MCF 10A (cell line): Measurements from ENCODE around the gene RNASE7. TPM values are rescaled to one million over a fixed set of nuclear protein-coding genes. Genes with fewer than 3 reads are reported as not detected.

Source experiments
- BruUV-seq: library from RNA; stranded (reverse); fragments of 400-500 nt; replicated peaks from 2 replicates; lab custom pipeline; 2021; lab: Mats Ljungman, UMichigan
- CTCF ChIA-PET: fragments of 300-600 bp; sonication (Branson Sonifier 250); formaldehyde crosslinking; extraction: SDS; loops from one replicate; lab custom pipeline; 2021; ENCODE audit warnings: antibody characterized with exemption, inconsistent platforms; lab: Yijun Ruan, JAX
- POLR2A ChIA-PET: fragments of 300-600, 350-650 bp; sonication (Branson Sonifier 250); formaldehyde crosslinking; extraction: SDS; loops from one replicate; lab custom pipeline; 2020; ENCODE audit warnings: antibody characterized with exemption, inconsistent platforms; lab: Yijun Ruan, JAX
- DNase-seq: peaks from one replicate; pipeline ENCODE4 v3.0.0-alpha.2; 2018; ENCODE audit not compliant: unreplicated experiment
- H3K27ac Mint-ChIP-seq: one replicate; pipeline ENCODE4 v1.8.0; 2022; ENCODE audit warnings: mild to moderate bottlenecking, low read depth, mixed read lengths; ENCODE audit not compliant: unreplicated experiment
- H3K27me3 Mint-ChIP-seq: one replicate; pipeline ENCODE4 v1.8.0; 2022; ENCODE audit warnings: mixed read lengths; ENCODE audit not compliant: insufficient read depth, unreplicated experiment
- H3K36me3 Mint-ChIP-seq: one replicate; pipeline ENCODE4 v1.8.0; 2022; ENCODE audit warnings: mild to moderate bottlenecking, moderate library complexity, mixed read lengths; ENCODE audit not compliant: insufficient read depth, unreplicated experiment
- H3K4me1 Mint-ChIP-seq: one replicate; pipeline ENCODE4 v1.8.0; 2022; ENCODE audit warnings: mixed read lengths; ENCODE audit not compliant: insufficient read depth, unreplicated experiment
- H3K4me3 Mint-ChIP-seq: one replicate; pipeline ENCODE4 v1.8.0; 2022; ENCODE audit warnings: mild to moderate bottlenecking, moderate library complexity, mixed read lengths; ENCODE audit not compliant: unreplicated experiment
- H3K9me3 Mint-ChIP-seq: one replicate; pipeline ENCODE4 v1.8.0; 2022; ENCODE audit warnings: mixed read lengths; ENCODE audit not compliant: unreplicated experiment
- CTCF ChIP-seq: fragments of 200-600 bp; IDR thresholded peaks from one replicate; pipeline ENCODE4 v1.8.0; 2022; ENCODE audit warnings: antibody characterized with exemption, mild to moderate bottlenecking; ENCODE audit not compliant: unreplicated experiment
- intact Hi-C: fragments of 100-400 bp; cut with micrococcal nuclease; formaldehyde crosslinking; loops from 2 replicates; pipeline ENCODE4 v1.14.1; 2022
- total RNA-seq: library from RNA; stranded (reverse); gene quantifications from 2 replicates; pipeline ENCODE4 v1.2.3, GENCODE V29; 2022

The RNASE7 gene
- total RNA-seq, 1 experiment from 2014 or later = 10.9 TPM

DNA sequence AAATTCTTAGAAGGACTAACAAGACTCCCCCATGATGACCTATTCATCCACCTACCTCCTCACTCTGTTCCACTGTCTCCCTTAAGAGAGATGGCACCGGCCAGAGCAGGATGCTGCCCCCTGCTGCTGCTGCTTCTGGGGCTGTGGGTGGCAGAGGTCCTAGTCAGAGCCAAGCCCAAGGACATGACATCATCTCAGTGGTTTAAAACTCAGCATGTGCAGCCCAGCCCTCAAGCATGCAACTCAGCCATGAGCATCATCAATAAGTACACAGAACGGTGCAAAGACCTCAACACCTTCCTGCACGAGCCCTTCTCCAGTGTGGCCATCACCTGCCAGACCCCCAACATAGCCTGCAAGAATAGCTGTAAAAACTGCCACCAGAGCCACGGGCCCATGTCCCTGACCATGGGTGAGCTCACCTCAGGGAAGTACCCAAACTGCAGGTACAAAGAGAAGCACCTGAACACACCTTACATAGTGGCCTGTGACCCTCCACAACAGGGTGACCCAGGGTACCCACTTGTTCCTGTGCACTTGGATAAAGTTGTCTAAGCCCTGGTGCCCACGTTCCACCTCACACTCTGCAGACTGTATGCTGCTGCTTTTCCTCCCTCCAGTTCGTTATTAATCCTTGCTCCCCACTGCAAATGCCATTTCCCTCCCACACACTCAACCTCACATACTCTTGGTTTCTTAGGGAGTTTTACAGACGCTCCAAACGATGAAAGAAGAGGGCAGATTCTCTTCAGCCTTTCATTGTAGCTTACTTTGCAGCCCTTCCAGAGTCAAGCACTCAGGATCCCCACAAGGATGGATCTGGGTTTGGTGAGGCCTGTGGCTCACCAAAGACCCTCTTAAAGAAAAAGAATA, 15.9 kb downstream of the RNASE7 start, which contains the start of gene RNASE8:
TSS of gene RNASE8 (plus strand) at position 20 of the 873 bp plus-strand sequence. CDS start at position 91, 71 bp downstream.
- ChIA-PET CTCF (interaction anchor here (0.7 to 1.1 kb wide), 3 partner anchors 10 to 44 kb away, joined by 3 to 4 read pairs (median 3); no protein-coding TSS in a partner anchor), POLR2A (interaction anchor here (0.7 to 1.8 kb wide), 3 partner anchors 9 to 43 kb away, joined by 3 to 6 read pairs (median 3); partner anchors contain the start of genes ARHGEF40 and TMEM253)
- peak; percentile 24 for DNase-seq
- H3K9me3 Mint-ChIP-seq = no peaks in the 10 kb centered on the region
- peaks cover 5% of the 10 kb centered on the region for H3K4me1 Mint-ChIP-seq
- intact Hi-C loops = no loop called here
- no peak for TF ChIP-seq CTCF
- H3K27me3 Mint-ChIP-seq = no peaks in the 10 kb centered on the region
- no peak within 1 kb of the TSS for H3K27ac Mint-ChIP-seq
- BruUV-seq = no TSS peak
- H3K4me3 Mint-ChIP-seq = no peak within 1 kb of the TSS
- no peaks in the 10 kb centered on the region for H3K36me3 Mint-ChIP-seq

DNA sequence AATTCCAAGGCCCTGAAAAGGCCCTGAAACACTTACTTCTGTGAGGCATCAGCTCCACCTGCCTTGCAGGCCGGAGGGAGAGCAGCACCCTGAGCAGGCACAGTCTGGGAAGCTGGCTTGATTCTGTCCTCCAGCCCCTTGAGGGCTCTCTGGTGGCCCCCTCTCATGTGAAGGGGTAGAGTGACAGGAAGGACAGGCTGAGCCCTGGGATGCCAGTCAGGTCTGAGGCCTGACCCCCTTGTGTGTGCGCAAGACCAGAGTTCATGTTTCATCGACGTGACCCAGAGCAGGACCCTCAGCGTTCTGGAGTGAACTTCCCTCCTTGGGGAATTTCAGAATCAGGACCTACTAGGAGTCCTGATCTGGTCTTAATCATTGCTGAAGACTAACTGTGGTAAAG, 16.7 kb downstream of the RNASE7 start:
- no TSS peak for BruUV-seq
- no peak for TF ChIP-seq CTCF
- peaks cover 5% of the 10 kb centered on the region for H3K4me1 Mint-ChIP-seq
- ChIA-PET POLR2A (interaction anchor here (0.6 kb wide), 1 partner anchor 8 kb away, joined by 5 read pairs; no protein-coding TSS in a partner anchor), CTCF (interaction anchor here (0.6 to 1.1 kb wide), 2 partner anchors 9 to 368 kb away, joined by 3 to 4 read pairs; no protein-coding TSS in a partner anchor)
- H3K9me3 Mint-ChIP-seq = no peaks in the 10 kb centered on the region
- no peak for DNase-seq
- intact Hi-C loops = no loop called here
- H3K4me3 Mint-ChIP-seq = no peak overlapping the region
- no peak overlapping the region for H3K27ac Mint-ChIP-seq
- no peaks in the 10 kb centered on the region for H3K27me3 Mint-ChIP-seq
- no peaks in the 10 kb centered on the region for H3K36me3 Mint-ChIP-seq

GRCh38 chr14:21059842-21060613, 17.9 kb downstream of the RNASE7 start:
- TF ChIP-seq CTCF = no peak
- H3K4me1 Mint-ChIP-seq = peaks cover 5% of the 10 kb centered on the region
- H3K27ac Mint-ChIP-seq = no peak overlapping the region
- DNase-seq = no peak
- ChIA-PET CTCF (interaction anchor here (0.8 to 4.6 kb wide), 2 partner anchors 33 to 45 kb away, joined by 6 to 39 read pairs; no protein-coding TSS in a partner anchor), POLR2A (no interaction called here)
- H3K36me3 Mint-ChIP-seq = no peaks in the 10 kb centered on the region
- H3K9me3 Mint-ChIP-seq = no peaks in the 10 kb centered on the region
- intact Hi-C loops = loop anchor here (10.0 kb wide), 1 partner anchor 75 kb away; no protein-coding TSS in a partner anchor
- H3K27me3 Mint-ChIP-seq = peaks cover under 1% of the 10 kb centered on the region
- H3K4me3 Mint-ChIP-seq = no peak overlapping the region
- no TSS peak for BruUV-seq
